ENCODE measurements around the gene BRF1.
A peak's percentile ranks its signal among the peaks of the same experiment; 100 is the strongest.

BRF1 gene

DNA sequence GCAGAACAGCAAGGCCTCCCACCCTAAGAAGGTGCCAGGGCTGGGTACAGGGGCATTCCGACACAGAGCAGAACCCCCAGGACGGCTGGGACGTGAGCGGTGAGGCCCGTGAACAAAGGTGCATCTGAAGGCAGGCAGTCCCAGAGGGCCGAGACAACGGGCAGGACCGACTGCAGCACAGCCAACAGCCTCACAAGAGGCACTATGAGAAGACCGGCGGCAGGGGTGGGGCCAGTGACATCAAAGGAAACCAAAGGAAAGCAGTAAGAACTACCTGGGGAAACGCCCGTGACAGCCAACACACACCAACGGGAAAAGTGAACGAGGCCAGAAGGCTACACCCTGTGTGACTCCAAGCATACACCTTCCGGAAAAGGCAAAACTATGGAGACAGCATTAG is 43.3 kb downstream of the BRF1 start:
- peak; percentile 23 for DNase-seq

DNA sequence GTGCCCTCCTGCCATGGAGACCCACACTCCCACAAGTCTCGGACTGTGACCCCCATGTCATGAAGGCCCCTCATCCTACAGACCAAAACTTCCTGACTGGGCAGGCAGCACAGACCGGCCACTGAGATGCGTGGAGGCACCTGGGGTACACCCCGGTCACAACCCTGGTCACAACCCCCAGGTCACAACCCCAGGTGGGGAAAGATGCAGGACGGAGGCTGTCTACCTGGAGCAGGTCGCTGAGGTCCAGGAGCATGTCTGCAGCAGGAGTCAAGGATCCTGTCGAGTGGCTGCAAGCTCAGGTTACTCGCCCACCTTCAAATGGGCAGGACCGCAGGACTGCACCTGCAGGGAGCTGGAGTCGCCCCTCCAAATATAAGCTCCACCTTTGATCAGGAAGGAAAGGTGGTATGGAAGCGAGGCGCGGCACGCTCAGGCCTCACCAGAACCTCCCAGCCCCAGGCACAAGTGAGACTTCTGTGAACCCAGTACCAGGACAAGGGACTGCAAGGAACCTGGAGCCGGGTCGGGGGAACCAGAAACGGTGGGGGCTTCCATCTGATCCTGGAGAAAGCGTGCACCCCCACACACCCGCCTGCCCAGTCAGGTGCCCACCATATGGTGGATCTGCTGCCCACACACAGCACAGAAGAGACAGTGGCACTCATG is 44.4 kb downstream of the BRF1 start:
- DNase-seq, result no peak

- DNase-seq, result no peak
Observed at GRCh38 chr14:105255021-105255507, 45.7 kb downstream of the BRF1 start.

- DNase-seq, result no peak
Observed at GRCh38 chr14:105253329-105253682, 47.5 kb downstream of the BRF1 start.

- no peak for DNase-seq
Observed at GRCh38 chr14:105252552-105253328, 48.1 kb downstream of the BRF1 start.

DNA sequence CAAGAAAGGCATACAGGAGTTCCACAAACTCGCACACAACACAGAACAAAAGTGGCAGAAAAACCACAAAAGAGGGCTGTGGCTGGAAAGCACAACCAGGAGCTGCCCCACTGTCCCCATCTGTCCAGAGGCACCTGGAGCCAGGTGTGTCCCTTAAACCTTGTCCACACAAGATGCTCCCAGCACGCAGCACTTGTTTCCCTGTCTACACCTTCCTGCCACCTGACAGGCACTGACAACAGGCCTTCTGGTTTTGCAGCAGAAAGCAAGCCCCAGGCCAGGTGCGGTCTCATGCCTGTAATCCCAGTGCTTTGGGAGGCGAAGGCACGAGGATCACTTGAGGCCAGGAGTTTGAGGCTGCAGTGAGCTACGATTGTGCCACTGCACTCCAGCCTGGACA is 48.9 kb downstream of the BRF1 start:
- no peak for DNase-seq

GRCh38 chr14:105250986-105251385 is 49.8 kb downstream of the BRF1 start:
- no peak for DNase-seq

DNA sequence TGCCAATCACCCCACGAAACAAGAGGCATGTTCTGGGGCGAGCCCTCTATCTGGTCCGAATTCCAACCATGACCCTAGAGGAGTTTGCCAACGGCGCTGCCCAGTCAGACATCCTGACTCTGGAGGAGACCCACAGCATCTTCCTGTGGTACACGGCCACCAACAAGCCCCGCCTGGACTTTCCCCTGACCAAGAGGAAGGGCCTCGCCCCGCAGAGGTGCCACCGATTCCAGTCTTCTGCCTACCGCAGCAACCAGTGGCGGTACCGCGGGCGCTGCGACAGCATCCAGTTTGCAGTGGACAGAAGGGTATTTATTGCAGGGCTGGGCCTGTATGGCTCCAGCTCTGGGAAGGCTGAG is 50.8 kb downstream of the BRF1 start:
- no peak for DNase-seq

DNA sequence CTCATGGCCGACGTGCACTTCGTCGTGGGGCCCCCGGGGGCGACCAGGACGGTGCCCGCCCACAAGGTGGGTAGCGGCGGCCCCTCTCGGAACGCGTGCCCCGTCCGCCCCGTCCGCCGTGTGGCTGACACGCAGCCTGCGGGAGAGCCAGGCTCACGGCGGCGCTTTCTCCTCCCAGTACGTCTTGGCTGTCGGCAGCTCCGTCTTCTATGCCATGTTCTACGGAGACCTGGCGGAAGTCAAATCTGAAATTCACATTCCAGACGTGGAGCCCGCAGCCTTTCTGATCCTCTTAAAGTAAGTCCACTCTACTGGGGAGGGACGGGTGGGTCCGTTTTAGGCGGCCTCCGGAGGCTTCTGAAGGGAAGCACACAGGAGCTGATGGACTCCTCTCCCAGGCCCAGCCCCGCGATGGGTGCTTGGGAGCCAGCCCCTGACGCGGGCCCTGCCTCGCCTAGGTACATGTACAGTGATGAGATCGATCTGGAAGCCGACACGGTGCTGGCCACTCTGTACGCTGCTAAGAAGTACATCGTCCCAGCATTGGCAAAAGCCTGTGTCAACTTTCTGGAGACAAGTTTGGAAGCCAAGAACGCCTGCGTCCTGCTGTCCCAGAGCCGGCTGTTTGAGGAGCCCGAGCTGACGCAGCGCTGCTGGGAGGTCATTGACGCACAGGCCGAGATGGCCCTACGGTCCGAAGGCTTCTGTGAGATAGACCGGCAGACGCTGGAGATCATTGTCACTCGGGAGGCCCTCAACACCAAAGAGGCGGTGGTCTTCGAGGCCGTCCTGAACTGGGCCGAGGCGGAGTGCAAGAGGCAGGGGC is 51.4 kb downstream of the BRF1 start:
- peak; percentile 11 for DNase-seq

GRCh38 chr14:105248368-105249181 is 52.2 kb downstream of the BRF1 start, which contains the start of gene BTBD6:
Gene BTBD6 (plus strand): TSS chr14:105248533. CDS start chr14:105248712, 179 bp downstream.
- peak; percentile 83 for DNase-seq

DNA sequence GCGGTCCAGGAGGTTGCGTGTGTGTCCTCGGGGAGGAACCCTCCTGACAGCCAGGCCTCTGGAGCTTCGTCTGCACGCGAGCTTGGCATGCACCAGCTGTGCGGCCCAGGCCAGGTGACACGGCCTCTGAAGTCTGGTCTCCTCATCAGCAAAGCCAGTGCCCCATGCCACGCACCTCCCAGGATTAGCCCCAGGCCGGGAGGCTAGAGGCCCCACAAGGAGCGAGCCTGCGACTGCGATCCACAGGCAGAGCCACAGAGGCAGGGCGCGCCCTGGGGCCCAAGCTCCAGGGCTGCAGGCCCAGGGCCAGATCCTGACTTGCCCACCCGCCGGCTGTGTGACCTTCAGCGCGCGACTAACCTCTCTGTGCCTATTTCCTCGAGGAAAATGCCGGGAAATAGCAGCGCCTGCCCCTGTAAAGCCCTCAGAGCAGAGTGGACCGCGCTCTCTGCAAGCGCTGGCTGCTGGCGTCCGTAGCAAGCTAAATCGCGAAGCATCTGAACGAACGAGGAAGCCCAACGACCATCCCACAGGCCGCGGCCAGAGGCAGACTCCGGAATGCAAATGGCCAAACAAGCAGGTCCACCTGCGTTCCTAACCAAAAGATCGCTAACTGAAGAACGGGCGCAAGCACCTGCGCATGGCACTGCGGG is 53.0 kb downstream of the BRF1 start:
- DNase-seq, result no peak

DNA sequence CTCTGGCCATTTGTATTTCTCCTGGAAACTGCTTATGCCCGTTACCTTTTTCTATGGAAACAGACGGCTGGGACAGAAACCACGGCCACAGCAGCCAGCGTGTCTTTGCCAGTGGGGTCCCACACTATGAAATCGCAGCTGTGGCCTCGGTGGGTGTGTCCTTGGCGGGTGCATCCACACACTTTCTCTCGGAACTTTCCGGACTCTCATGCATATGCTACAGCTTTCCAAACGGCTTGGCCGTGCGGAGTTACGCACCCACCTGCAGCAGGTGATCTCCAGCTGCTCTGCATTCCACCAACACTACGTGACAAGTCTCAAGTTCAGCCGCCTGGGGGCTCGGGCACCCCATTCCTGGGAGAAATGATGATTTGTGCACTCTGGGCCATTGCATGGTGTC is 53.8 kb downstream of the BRF1 start:
- DNase-seq, result no peak

DNA sequence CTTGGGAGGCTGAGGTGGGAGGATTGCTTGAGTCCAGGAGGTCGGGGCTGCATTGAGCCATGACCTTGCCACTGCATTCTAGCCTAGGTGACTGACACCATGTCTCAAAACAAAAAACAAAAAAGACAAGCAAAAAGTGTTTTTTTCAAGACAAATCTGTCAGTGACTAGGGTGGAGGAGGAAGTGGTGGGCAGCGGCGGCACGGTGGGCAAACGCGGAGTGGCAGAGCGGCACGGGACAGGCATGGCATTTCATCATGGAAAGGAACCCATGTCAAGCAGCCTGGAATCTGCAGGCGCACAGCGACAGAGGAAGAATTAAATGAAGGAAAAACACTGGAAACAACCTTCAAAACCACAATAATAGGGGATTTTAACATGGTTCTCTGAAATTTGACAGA is 56.5 kb downstream of the BRF1 start:
- no peak for DNase-seq

- no peak for DNase-seq
Observed at GRCh38 chr14:105241641-105242040, 59.2 kb downstream of the BRF1 start.

DNA sequence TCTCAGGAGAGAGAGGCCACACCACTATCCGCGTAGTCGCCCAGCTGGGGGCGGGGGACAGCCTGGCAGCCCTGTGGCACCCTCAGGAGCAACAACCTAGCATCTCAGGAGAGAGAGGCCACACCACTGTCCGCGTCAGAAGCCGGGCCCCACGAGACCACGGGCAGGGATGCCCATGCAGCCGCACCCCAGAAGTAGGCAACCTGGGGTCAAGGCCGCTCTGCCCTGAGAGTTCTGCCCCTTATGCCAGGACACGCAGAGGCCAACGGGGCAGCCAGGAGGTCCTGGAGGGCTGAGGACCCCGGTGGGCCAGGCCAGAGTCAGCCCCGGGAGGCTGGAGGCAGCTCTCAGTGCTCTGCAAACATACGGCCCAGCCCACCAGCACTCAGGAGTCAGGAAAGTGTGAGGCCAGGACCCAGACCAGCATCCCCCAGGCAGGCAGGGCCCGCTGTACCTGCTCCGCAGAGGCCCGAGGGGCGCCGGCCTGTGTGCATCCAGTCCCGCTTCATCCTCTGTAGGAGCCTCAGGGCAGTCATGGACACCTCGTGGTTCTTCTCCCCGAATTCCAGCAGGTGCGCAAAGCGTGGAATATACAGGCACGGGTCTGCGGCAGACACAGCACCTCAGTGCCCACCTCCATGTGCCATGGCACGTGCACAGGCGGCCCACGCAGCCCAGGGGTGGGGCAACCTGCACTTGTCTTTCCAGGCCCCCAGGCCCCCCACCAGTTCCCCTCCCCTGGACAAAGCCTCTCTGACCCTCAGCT is 59.8 kb downstream of the BRF1 start:
- no peak for DNase-seq

DNA sequence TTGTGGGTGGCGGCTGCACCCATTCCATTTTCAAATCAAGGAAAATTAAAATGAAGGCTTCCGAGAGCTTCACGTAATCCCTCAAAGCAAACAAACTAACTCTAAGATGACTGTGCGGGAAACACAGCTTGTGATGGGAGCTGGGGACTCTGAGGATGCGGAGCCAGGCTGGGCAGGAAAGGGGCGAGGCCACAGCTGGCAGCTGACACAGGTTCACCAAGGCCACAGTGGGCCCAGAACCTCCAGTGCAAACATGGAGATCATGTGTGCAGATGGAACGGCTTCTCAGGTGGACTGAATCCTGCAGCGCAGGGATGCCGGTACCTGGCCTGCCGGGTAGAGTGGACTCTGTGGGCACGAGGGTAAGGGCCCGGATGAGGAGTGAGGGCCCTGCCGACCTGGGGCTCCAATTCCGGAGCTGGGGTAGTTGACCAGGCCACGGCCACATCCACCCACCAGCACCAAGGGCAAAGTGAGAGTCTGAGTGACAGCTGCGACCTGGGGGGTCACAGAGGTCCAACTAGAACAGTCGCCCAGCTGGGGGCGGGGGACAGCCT is 71.6 kb downstream of the BRF1 start:
- no peak for DNase-seq

- DNase-seq, result no peak
Observed at GRCh38 chr14:105228562-105228961, 72.2 kb downstream of the BRF1 start.

DNA sequence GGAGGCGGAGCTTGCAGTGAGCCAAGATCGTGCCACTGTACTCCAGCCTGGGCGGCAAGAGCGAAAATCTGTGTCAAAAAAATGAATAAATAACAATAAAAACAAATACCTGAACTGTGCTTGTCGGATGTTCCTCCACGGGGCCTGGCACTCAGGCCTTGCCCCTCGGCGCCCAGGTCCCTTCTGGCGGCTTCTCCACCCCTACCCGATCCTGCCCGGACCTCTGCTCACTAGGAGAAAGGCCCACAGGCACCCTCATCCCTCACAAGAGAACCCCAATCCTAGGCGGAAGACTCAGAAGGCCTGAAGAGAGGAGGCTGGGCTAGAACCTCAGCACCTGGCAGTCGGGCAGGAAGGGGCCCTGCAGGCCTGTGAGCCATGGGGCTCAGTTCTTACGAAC is 73.5 kb downstream of the BRF1 start:
- DNase-seq, result no peak

- DNase-seq, result no peak
Observed at GRCh38 chr14:105226198-105226597, 74.6 kb downstream of the BRF1 start.

DNA sequence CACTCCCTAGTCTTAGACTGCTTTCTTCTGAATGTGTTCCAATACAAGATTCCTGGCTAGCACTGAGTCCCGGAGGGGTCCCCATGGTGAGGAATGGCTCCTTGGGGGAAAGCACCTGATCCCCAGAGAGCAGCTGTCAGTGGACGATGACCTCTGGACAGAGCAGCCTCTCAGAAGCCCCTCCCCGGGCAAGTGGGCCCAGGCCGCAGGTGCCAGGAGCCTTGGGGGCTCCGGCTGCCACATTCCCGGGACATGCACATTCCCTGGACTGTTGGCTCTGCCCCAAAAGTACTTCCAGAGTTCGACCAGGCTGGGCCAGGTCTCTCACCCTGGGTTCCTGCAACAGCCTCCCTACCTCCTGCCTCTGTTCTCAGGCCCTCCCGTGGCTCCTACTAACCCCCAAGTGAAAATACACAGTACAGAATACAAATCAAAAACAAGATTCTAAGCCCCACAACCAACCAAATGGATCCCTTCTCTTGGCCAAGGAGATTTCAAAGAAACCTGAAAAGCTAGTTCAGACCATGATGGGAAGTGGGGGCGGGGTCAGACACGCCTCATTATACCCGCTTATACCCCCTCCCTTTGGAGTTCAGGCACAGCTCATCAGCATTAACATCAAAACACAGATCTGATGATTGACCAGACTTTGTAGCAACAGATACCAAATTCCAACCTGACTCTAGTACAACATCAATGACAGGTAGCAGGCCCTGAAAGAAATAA is 75.8 kb downstream of the BRF1 start:
- no peak for DNase-seq
